GM23338 (cell line): Measurements from ENCODE around the gene RIC8A. TPM values are rescaled to one million over a fixed set of nuclear protein-coding genes. Genes with fewer than 3 reads are reported as not detected.

Experiments used
- ATAC-seq: fragments of 200-7000 bp; cut with Tn5 transposase; 3 replicates; pipeline ENCODE4 v1.9.1; 2020
- DNase-seq: peaks from one replicate; pipeline ENCODE4 v3.0.0-alpha.2; 2015; ENCODE audit warnings: low spot score
- H2AFZ ChIP-seq: fragments of 200-600 bp; sonication (generic); 2 replicates; pipeline ENCODE4 v1.8.0; 2016; ENCODE audit warnings: antibody characterized with exemption, mild to moderate bottlenecking, moderate library complexity
- H3F3A ChIP-seq: fragments of 200-600 bp; sonication (generic); replicated peaks from 2 replicates; pipeline ENCODE4 v1.8.0; 2017; ENCODE audit warnings: antibody characterized with exemption, mixed run types, low read depth
- H3K27ac ChIP-seq: fragments of 200-600 bp; sonication (generic); 2 replicates; pipeline ENCODE4 v1.6.1; 2016; ENCODE audit warnings: low read depth
- H3K27me3 ChIP-seq: fragments of 200-600 bp; sonication (generic); 2 replicates; pipeline ENCODE4 v1.8.0; 2016; ENCODE audit warnings: mild to moderate bottlenecking, mixed run types, moderate library complexity; ENCODE audit not compliant: insufficient read depth
- H3K36me3 ChIP-seq: fragments of 200-600 bp; sonication (generic); 2 replicates; pipeline ENCODE4 v1.8.0; 2016; ENCODE audit warnings: mild to moderate bottlenecking; ENCODE audit not compliant: insufficient read depth
- H3K4me1 ChIP-seq: fragments of 200-600 bp; sonication (generic); 2 replicates; pipeline ENCODE4 v1.8.0; 2016; ENCODE audit warnings: mild to moderate bottlenecking, moderate library complexity; ENCODE audit not compliant: insufficient read depth
- H3K4me2 ChIP-seq: fragments of 200-600 bp; sonication (generic); 2 replicates; pipeline ENCODE4 v1.7.1; 2017; ENCODE audit warnings: mixed run types
- H3K4me3 ChIP-seq: fragments of 200-600 bp; sonication (generic); 2 replicates; pipeline ENCODE4 v1.6.1; 2016; ENCODE audit warnings: mixed run types
- H3K79me2 ChIP-seq: fragments of 200-600 bp; sonication (generic); replicated peaks from 2 replicates; pipeline ENCODE4 v1.8.0; 2017; ENCODE audit warnings: mild to moderate bottlenecking; ENCODE audit not compliant: insufficient read depth
- H3K9me2 ChIP-seq: fragments of 200-600 bp; sonication (generic); 2 replicates; pipeline ENCODE4 v1.8.0; 2017; ENCODE audit not compliant: insufficient read depth
- H4K20me1 ChIP-seq: fragments of 200-600 bp; sonication (generic); replicated peaks from 2 replicates; pipeline ENCODE4 v1.8.0; 2017; ENCODE audit warnings: mild to moderate bottlenecking; ENCODE audit not compliant: insufficient read depth
- H3K27ac Mint-ChIP-seq: 2 replicates; pipeline ENCODE4 v1.8.0; 2020; ENCODE audit warnings: inconsistent platforms, mild to moderate bottlenecking, moderate library complexity, mixed read lengths
- H3K27me3 Mint-ChIP-seq: 3 replicates; pipeline ENCODE4 v1.8.0; 2022; ENCODE audit warnings: low read depth, mild to moderate bottlenecking, moderate library complexity, mixed read lengths, inconsistent platforms; ENCODE audit not compliant: insufficient read depth, poor library complexity
- H3K36me3 Mint-ChIP-seq: 3 replicates; pipeline ENCODE4 v1.8.0; 2021; ENCODE audit warnings: low read depth, mild to moderate bottlenecking, inconsistent platforms, moderate library complexity, mixed read lengths
- H3K4me1 Mint-ChIP-seq: 3 replicates; pipeline ENCODE4 v1.8.0; 2020; ENCODE audit warnings: mild to moderate bottlenecking, inconsistent platforms, mixed read lengths
- H3K4me3 Mint-ChIP-seq: 3 replicates; pipeline ENCODE4 v1.8.0; 2021; ENCODE audit warnings: moderate library complexity, mild to moderate bottlenecking, inconsistent platforms, mixed read lengths
- H3K9me3 Mint-ChIP-seq: 3 replicates; pipeline ENCODE4 v1.8.0; 2020; ENCODE audit warnings: moderate library complexity, mild to moderate bottlenecking, inconsistent platforms, mixed read lengths
- EZH2 ChIP-seq: fragments of 200-600 bp; sonication (generic); IDR thresholded peaks from one replicate; pipeline ENCODE4 v1.8.0; 2017; ENCODE audit warnings: antibody characterized with exemption, mild to moderate bottlenecking, low read depth; ENCODE audit not compliant: unreplicated experiment
- EZH2phosphoT487 ChIP-seq: fragments of 200-600 bp; sonication (generic); IDR thresholded peaks from one replicate; pipeline ENCODE4 v1.8.1; 2018; ENCODE audit warnings: antibody characterized with exemption; ENCODE audit not compliant: unreplicated experiment
- JUNB ChIP-seq: IDR thresholded peaks from one replicate; pipeline ENCODE4 v1.6.1; 2016; ENCODE audit warnings: antibody characterized with exemption; ENCODE audit not compliant: unreplicated experiment
- POLR2AphosphoS5 ChIP-seq: IDR thresholded peaks from 2 replicates; pipeline ENCODE4 v1.6.1; 2016; ENCODE audit warnings: antibody characterized with exemption, low read depth
- STAT1 ChIP-seq: IDR thresholded peaks from one replicate; pipeline ENCODE4 v1.6.1; 2016; ENCODE audit warnings: antibody characterized with exemption; ENCODE audit not compliant: unreplicated experiment
- ZNF114 ChIP-seq: fragments of 250-450 bp; sonication (Bioruptor Pico); IDR thresholded peaks from 2 replicates; pipeline ENCODE4 v1.5.0; 2020; ENCODE audit warnings: mild to moderate bottlenecking, moderate library complexity
- ZNF331 ChIP-seq: fragments of 250-450 bp; sonication (Bioruptor Pico); IDR thresholded peaks from 2 replicates; pipeline ENCODE4 v1.5.0; 2020; ENCODE audit warnings: low read depth, mild to moderate bottlenecking, moderate library complexity
- polyA plus RNA-seq: library from polyadenylated mRNA; unstranded; fragments of >200 nt; fragmentation: Nextera tagmentation; extraction: Ambion mirVana; gene quantifications from 2 replicates; pipeline ENCODE4 v1.2.1, GENCODE V29; 2016
- total RNA-seq: library from RNA; depleted of rRNA; stranded (reverse); fragments of >200 nt; shearing (Covaris generic); gene quantifications from 2 replicates; pipeline ENCODE4 v1.2.3, GENCODE V29; 2014
- TF ChIP-seq, protein P1 (sequence below), 2 experiments: fragments of 200-600 bp in 1 of 2; sonication (generic) in 1 of 2; conservative IDR thresholded peaks; 2 replicates each; pipeline versions ENCODE4 v1.5.1 to v1.6.1; 2016 to 2017; ENCODE audit warnings: antibody characterized with exemption in 2 of 2, low read depth in 2 of 2, mild to moderate bottlenecking in 2 of 2, moderate library complexity in 1 of 2
- TF ChIP-seq, protein P2 (sequence below): IDR thresholded peaks from one replicate; pipeline ENCODE4 v1.6.1; 2018; ENCODE audit warnings: antibody characterized with exemption; ENCODE audit not compliant: unreplicated experiment

RIC8A gene
- total and polyA plus RNA-seq, 2 experiments from 2014 or later, result 23.6 to 81.3 TPM

GRCh38 chr11:206002-206384 lies 1.5 kb upstream of the RIC8A start (continued):
- no peak for TF ChIP-seq JUNB
- TF ChIP-seq ZNF331, result no peak
- no peak for TF ChIP-seq ZNF114 (CRISPR knock-in tag)
- no peak for TF ChIP-seq EZH2
- no peak for TF ChIP-seq EZH2phosphoT487
- TF ChIP-seq, protein P1, sequence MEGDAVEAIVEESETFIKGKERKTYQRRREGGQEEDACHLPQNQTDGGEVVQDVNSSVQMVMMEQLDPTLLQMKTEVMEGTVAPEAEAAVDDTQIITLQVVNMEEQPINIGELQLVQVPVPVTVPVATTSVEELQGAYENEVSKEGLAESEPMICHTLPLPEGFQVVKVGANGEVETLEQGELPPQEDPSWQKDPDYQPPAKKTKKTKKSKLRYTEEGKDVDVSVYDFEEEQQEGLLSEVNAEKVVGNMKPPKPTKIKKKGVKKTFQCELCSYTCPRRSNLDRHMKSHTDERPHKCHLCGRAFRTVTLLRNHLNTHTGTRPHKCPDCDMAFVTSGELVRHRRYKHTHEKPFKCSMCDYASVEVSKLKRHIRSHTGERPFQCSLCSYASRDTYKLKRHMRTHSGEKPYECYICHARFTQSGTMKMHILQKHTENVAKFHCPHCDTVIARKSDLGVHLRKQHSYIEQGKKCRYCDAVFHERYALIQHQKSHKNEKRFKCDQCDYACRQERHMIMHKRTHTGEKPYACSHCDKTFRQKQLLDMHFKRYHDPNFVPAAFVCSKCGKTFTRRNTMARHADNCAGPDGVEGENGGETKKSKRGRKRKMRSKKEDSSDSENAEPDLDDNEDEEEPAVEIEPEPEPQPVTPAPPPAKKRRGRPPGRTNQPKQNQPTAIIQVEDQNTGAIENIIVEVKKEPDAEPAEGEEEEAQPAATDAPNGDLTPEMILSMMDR (conservative IDR thresholded peaks at IDR 0.05; ENCODE audit: low read depth in 2 of 2), result no peak
- no peak for TF ChIP-seq POLR2AphosphoS5
- no peak for TF ChIP-seq STAT1

DNA sequence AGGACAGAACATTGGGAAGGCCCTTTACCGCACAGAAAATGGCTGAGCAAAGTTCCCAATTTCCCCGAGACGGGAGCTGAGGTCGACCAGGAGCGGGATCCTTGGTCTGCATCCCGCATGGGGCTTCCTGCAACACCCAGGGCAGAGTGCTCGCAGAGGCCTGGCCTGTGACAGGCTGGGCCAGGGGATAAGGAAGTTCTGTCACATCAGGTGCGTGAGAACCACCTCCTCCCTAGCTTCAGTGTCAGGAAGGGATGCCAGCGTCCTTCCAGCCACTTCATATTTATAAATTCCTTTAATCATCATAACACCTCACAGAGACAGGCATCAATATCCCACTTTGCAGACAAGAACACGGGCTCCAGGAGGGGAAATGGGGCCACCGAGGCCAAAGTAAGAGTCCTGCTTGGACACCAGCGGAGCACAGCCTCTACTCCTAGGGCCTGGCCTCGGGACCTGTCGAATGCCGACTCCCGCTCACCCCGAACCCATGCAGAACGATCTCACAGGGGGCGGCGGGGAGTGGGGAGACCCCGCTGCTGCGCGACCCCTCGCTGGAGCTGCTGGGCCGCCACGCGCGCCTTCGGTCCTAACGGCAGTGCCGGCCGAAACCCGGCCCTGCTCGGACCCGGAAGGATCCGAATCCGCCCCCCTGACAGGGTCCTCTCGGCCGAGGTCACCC lies 841 bp upstream of the RIC8A start:
- H3K36me3 ChIP-seq, result peaks cover 3% of the 10 kb centered on the region; the same call in 1 of the 2 replicates
- Mint-ChIP-seq H3K27me3 (peaks cover 16% of the 10 kb centered on the region), H3K27ac (0 out of 2 replicates have a peak overlapping the region, but pooled peaks have one; percentile 77), H3K4me1 (peaks cover 8% of the 10 kb centered on the region; the same call in 2 of the 3 replicates), H3K4me3 (peak overlapping the region; percentile 99), H3K36me3 (peaks cover 44% of the 10 kb centered on the region), H3K9me3 (no peaks in the 10 kb centered on the region)
- ATAC-seq (peak; percentile 34), DNase-seq (peak; percentile 27)
- no peak overlapping the region for H3K27ac ChIP-seq
- no peaks in the 10 kb centered on the region for H3K27me3 ChIP-seq
- peaks cover 12% of the 10 kb centered on the region; the same call in 1 of the 2 replicates for H3K4me1 ChIP-seq
- peak overlapping the region; percentile 96 for H3K4me3 ChIP-seq
- H3K4me2 ChIP-seq, result peak overlapping the region; percentile 100
- H3K79me2 ChIP-seq, result peaks cover 27% of the 10 kb centered on the region
- no peak for TF ChIP-seq JUNB
- TF ChIP-seq, protein P2, sequence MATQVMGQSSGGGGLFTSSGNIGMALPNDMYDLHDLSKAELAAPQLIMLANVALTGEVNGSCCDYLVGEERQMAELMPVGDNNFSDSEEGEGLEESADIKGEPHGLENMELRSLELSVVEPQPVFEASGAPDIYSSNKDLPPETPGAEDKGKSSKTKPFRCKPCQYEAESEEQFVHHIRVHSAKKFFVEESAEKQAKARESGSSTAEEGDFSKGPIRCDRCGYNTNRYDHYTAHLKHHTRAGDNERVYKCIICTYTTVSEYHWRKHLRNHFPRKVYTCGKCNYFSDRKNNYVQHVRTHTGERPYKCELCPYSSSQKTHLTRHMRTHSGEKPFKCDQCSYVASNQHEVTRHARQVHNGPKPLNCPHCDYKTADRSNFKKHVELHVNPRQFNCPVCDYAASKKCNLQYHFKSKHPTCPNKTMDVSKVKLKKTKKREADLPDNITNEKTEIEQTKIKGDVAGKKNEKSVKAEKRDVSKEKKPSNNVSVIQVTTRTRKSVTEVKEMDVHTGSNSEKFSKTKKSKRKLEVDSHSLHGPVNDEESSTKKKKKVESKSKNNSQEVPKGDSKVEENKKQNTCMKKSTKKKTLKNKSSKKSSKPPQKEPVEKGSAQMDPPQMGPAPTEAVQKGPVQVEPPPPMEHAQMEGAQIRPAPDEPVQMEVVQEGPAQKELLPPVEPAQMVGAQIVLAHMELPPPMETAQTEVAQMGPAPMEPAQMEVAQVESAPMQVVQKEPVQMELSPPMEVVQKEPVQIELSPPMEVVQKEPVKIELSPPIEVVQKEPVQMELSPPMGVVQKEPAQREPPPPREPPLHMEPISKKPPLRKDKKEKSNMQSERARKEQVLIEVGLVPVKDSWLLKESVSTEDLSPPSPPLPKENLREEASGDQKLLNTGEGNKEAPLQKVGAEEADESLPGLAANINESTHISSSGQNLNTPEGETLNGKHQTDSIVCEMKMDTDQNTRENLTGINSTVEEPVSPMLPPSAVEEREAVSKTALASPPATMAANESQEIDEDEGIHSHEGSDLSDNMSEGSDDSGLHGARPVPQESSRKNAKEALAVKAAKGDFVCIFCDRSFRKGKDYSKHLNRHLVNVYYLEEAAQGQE, result peak; percentile 7
- peaks cover 9% of the 10 kb centered on the region for H3F3A ChIP-seq
- no peaks in the 10 kb centered on the region for H3K9me2 ChIP-seq
- peaks cover 4% of the 10 kb centered on the region for H4K20me1 ChIP-seq
- no peak overlapping the region for H2AFZ ChIP-seq
